ENCODE measurements around the gene FAM131A.

The FAM131A gene

GRCh38 chr3:184357248-184358123 lies 20.1 kb downstream of the FAM131A start:
- no peak for DNase-seq (ENCODE audit: low read depth)

GRCh38 chr3:184358124-184358767 lies 20.8 kb downstream of the FAM131A start:
- no peak for DNase-seq (ENCODE audit: low read depth)

DNA sequence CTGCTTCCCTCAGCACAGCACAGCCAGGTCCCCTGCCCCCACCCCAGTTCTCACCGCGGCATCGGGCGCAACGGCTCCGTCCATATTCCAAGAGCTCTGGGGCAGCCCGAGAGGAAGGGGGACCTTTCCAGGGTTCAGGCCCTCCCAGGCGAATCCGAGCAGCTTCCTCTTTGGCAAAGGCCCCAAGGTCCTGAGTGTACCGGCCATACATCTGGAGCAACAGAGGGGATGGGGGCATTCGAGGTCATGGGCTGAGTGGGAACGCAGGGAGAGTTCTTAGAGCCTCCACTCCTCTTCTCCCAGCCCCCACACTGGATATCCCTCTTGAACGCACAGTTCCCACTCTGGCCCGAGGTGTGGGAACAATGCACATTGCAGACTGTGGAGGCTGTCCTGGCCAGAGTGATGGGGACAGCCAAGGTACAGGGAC lies 21.5 kb downstream of the FAM131A start:
- DNase-seq (ENCODE audit: low read depth) = no peak

- DNase-seq (ENCODE audit: low read depth) = no peak
Measured at GRCh38 chr3:184359610-184360009, 22.2 kb downstream of the FAM131A start.

DNA sequence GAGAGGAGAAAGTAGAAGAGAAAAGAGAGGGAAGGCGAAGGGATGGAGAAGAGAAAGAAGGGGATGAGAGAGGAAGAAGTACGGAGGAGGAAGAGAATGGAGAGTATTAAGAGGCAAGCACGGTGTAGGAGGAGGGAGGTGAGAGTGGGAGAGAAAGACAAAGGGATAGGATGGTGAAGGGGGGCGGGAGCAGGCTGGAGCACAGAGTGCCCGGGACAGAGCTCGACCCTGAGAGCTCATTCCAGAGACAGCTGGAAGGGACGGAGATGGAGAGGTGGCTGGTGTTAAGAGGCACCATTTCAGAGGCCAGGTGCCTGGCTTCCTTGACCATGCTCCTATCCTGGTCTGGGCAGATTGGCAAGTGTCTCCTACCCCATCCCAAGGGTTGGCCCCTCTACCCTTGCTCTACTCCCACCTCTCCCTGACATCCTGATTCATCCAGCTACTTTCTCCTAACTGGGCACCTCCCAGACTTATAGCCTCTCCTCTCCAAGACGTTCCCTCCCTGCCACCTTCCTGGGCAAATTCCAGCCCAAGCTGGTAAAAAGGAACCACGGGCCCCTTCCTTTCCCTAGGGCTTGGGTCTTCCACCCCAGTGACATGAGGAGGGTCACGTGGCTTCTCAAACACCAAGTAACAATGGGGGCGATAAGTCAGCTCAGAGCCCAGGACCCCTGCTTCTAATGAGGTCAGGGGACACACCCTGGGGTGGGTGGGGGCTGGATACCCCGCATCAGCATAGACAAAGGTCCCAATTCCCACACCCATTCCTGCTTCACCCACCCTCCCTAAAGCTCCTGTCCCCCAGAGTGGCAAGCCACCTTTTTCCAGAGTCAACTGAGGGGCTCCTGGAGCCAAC lies 22.9 kb downstream of the FAM131A start:
- DNase-seq (ENCODE audit: low read depth) = no peak

DNA sequence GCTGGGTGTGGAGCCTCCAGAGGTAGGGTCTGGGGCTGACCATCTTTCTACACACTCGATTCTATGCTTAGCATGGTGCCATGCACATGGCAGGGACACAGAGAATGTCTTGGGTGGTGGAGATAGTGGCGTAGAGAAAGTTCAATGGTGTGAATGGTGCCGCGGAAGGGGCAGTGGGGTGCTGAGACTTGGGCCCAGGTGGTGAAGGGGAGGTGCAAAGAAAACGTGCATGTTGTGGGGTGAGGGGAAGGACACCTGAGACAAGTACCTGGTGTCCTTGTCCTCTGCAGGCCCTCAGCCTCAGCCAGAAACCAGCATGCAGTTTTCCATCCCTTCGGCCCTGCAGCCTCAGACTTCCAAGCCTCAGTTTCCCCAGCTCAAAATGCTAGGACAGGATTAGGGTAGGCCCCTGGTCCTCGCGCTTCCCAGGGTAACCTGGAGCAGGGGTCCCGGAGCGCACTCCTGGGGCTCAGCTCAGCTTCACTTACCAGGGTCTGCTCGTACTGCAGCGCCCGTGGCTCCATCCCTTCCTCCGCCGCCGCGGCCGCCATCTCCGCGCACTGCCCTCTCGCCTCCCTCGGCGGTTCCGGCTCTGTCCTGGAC lies 23.6 kb downstream of the FAM131A start:
- DNase-seq (ENCODE audit: low read depth) = no peak

DNA sequence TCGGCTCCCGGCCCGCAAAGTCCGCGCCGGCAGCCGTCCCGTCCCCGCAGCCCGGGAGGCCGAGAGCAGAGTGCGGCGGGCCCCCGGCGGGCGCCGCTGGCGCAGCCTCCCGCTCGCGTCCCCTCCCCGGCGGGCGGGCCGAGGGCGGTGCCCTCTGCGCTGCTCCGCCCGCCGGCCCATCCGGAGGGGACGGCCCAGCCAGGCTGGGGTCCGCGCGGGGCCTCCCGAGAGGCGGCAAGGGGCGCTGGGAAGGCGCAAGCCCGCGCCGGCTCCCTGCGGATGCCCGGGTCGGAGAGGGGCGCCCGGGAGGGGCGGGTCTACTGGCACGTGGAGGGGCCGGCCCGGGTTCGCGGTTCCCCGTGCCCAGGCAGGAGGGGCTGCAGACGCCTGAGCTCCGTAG lies 24.1 kb downstream of the FAM131A start, which contains the start of the genes CLCN2 and POLR2H:
CLCN2 (minus strand) TSS at position 74 of the 400 bp plus-strand sequence. CDS start 126 bp downstream, outside the sequence.
POLR2H (plus strand) TSS at position 179 of the 400 bp plus-strand sequence. CDS start 1,783 bp downstream, outside the sequence.
- no peak for DNase-seq (ENCODE audit: low read depth)

- DNase-seq (ENCODE audit: low read depth) = peak; percentile 10
Measured at GRCh38 chr3:184361932-184362667, 24.7 kb downstream of the FAM131A start.

DNA sequence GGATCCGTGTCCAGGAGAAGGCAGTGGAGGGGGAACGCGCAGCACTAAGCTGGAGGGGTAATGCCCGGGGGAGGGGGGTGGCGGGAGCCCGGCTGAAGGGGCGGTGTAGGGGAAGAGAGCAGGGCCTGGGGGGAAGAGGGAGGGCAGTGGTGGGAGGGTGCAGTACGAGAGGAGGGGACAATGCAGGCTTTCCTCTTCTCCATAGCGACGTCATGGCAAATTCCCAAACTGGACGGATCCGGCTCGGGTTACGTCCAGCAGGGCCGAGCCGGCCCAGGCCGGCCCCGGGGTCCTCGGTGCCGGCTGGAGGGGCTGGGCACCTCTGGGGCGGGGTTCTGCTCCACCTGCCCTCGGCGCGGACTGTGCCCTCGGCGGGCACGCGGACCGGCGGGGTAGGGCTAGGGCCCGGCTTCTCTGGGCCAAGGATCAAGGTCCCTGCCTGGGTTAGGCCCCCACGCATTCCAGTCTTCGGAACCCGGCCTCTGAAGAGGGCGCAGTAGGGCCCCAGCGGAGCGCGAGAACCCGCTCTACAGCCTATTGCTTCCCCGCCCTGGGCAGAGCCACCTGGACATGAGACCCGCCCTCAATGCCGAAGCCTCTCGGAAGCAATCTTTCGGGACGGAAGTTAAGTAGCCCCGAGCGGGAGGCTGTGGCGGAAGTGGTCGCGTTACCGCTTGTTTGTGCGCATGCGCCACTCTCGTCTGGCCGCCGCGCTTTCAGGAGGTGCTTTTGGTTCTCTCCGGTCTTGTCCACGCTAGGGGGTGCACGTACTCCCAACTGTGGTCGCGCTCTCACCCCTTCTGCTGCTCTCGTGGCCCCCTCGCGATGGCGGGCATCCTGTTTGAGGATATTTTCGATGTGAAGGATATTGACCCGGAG lies 25.5 kb downstream of the FAM131A start:
- peak; percentile 94 for DNase-seq (ENCODE audit: low read depth)

DNA sequence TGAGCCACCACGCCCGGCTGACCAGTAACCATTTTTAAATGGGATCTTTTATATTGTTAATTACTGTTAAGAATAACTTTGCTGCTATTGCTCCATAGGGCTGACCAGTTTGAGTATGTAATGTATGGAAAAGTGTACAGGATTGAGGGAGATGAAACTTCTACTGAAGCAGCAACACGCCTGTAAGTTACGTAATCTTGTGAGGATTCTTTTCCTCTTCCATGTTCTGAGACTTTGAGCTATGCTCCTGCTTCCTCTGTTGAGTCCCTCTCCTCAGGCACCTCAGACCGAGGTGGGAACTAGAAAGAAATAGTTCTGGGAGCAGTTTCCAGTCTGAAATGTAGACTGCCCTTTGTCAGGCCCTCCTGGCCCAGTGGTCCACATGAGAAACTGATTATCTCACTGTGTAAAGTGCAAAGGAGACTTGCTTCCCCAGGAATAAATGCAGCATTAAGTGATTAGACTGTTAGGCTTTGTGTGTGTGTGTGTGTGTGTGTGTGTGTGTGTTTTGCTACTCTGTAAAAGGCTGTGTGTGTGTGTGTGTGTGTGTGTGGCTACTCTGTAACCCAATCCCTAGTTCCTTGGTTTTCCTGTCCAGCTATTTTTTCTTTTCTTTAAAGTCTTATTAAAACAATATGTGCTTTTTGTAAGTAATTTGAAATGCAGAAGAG lies 29.4 kb downstream of the FAM131A start:
- no peak for DNase-seq (ENCODE audit: low read depth)

DNA sequence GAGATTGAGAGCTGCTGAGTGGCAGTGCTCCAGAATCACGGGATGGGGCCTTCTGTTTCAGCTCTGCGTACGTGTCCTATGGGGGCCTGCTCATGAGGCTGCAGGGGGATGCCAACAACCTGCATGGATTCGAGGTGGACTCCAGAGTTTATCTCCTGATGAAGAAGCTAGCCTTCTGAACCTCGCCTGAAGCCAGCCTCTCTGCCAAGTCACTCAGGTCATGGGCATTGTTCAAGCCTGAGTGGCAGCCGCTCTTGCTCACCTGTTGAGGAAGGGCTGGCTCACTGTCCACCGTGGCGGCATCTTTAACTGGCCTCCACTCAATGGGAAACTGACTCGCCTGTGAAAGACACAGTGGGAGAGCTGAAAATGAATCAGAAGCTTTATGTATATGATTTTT lies 30.7 kb downstream of the FAM131A start:
- no peak for DNase-seq (ENCODE audit: low read depth)

DNA sequence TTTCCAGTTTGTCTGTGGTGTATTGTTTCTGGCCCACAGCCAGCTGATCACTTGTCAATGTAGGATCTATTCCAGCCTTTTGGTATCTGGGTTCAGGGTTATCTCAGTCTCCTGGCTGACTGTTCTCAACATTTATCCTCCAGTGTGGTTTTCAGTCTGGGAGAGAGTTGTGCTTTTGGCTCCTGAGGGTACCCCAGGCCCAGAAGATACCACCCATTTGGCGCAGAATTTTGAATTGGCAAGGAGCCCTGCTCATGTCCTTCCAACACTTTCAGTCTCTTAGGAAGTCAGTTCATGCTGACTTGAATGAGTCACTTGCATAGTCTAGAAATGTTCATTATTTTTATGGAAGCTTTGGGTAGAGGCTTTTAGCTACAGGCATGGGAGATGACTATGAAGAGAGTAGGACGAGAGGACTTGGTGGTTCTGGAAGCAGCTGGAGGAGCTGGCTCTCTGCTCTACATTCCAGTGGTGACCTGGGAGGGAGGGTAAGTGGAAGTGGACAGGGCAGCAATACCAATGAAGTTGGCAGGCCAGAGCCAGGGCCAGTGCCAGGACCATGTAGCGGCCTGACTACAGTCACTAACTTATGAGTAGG lies 31.3 kb downstream of the FAM131A start:
- no peak for DNase-seq (ENCODE audit: low read depth)

GRCh38 chr3:184371570-184372018 lies 34.2 kb downstream of the FAM131A start:
- peak; percentile 39 for DNase-seq (ENCODE audit: low read depth)

DNA sequence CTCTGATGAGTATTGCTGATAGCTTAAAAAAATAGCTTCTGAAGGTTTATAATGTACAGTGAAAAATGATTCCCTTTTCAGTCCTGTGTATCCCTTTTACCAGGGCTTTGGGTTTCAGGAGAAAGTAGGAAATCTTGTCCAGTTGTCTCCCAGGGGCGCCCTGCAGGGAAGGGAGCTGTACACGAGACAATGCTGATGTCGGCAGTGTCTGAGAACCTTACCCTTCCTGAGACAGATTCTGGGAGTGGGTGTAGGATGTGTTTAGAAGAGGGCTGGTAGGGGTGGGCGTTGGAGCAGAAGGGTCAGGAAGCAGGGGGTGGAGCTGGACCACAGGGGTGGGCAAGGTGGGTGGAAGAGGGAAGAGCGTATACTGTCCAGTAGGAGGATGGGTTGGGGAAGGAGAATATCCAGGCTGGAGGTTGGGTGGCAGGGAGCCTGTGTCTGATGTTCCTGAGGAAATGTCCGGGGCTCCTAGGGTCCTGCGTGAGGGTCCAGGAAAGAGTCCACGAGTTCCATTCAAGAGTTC lies 35.0 kb downstream of the FAM131A start:
- no peak for DNase-seq (ENCODE audit: low read depth)

DNA sequence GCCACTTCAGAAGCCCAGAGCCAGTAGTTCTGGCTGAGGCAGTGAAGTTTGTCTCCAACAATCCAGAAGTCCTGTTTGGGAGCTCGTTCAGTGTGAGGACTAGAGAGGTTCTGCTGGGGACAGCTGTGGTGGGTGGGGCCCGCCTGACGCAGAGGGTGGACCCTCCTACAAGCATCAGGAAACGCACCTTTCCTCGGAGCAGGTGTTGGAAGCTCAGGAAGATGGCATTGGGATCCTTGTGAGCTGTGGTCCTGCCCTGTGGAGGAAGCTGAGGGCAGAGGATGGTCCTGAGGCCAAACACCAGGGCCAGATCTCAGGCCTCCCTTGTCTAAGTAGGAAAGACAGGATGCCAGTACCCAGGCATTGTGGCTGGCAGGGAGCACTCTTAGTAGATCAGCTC lies 35.5 kb downstream of the FAM131A start:
- no peak for DNase-seq (ENCODE audit: low read depth)

- no peak for DNase-seq (ENCODE audit: low read depth)
Measured at GRCh38 chr3:184373422-184373821, 36.0 kb downstream of the FAM131A start.

DNA sequence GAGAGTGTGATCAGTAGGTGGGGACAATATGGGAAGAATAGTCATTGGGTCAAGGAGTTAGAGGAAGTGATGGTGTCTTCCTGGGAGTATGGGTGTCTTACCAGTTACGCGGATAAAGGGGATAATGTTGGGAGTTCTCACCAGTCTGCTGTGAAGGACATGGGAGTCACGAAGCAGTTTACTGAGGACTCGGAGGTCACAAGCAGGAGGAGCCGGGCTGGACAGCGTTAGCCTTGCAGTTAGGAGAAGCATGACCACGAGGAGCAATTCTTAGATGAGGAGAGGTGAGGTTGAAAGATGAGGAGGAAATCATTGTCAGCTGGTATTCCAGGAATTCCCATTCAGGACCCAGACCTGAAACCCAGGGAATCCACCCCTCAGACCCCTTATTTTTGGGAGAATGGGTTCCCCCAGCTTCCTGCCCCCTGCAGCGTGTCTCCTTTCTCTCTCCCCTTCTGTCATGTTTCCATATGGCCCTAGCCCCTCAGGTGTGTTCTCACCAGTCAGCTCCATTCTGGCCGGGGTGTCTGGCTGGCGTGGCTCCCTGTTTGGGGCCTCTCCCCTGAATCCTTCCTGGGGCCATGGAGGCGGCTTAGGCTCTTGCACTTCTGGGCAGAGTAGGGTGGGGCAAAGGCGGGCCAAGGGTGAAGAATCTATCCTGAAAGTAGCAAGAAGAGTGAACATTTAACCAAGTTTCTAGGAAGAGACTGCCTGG lies 38.5 kb downstream of the FAM131A start:
- DNase-seq (ENCODE audit: low read depth) = no peak

DNA sequence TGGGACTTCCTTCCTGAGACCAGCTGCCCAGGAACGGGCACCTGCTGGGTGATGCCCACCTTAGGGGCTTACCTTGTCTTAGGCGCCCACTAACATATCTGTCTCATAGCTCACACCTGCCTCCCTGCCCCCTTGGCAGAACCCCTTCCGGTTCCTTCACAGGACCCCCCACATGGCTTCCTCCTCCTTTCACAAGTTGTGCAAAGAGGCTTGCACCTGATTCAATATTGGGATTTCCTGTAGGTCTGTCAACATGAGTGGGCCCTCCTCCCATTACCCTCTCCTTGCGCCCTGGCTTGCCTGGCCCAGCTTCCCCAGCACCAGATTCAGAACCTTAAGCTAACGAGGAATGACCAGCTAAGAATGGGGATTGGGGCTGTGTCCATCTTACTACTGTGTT lies 40.0 kb downstream of the FAM131A start:
- DNase-seq (ENCODE audit: low read depth) = no peak

Data from stimulated activated CD8-positive, alpha-beta memory T cell treated with anti-CD3 and anti-CD28 coated beads, Interleukin-12 subunit alpha, Interleukin-12 subunit beta, amount 100 ng/mL, for 1 hour (primary cell).